ENCODE measurements around the gene PHKB. TPM values are rescaled to one million over a fixed set of nuclear protein-coding genes. Genes with fewer than 3 reads are reported as not detected.

The PHKB gene
- total and polyA plus RNA-seq, 2 donors from 2014 or later = 48.3 to 80.5 TPM

GRCh38 chr16:47734081-47734857 lies 273.1 kb downstream of the PHKB start:
- no peak overlapping the region for H3K27ac ChIP-seq (ENCODE audit: low read depth in 2 of 2, low read length in 2 of 2)
- intact Hi-C loops (cut with DNase I) = no loop called here
- no peak for FAIRE-seq

GRCh38 chr16:47734987-47735594 lies 274.0 kb downstream of the PHKB start:
- intact Hi-C loops (cut with DNase I) = no loop called here
- no peak for FAIRE-seq
- no peak overlapping the region for H3K4me3 ChIP-seq (ENCODE audit: low read length in 3 of 3)
- H3K27me3 ChIP-seq (ENCODE audit: control insufficient read depth, insufficient read depth, low read length) = no peaks in the 10 kb centered on the region
- H3K9ac ChIP-seq (ENCODE audit: low read length in 3 of 3) = no peak overlapping the region
- H3K27ac ChIP-seq (ENCODE audit: low read depth in 2 of 2, low read length in 2 of 2) = no peak overlapping the region
- H3K9me3 ChIP-seq (ENCODE audit: control insufficient read depth in 2 of 3, insufficient read depth in 1 of 3, low read length in 3 of 3) = peaks cover 0 to 5% (median 0%) of the 10 kb centered on the region in 3 donors
- no peak for TF ChIP-seq CTCF (IDR thresholded peaks at IDR 0.05; ENCODE audit: borderline replicate concordance, extremely low read depth, insufficient read depth)
- H3K4me1 ChIP-seq (ENCODE audit: control insufficient read depth in 2 of 3, insufficient read depth in 2 of 3, low read depth in 1 of 3, low read length in 3 of 3) = no peaks in the 10 kb centered on the region
- no peaks in the 10 kb centered on the region for H3K36me3 ChIP-seq (ENCODE audit: control insufficient read depth in 2 of 3, insufficient read depth in 3 of 3, low read length in 3 of 3)
- no peak for DNase-seq

More at GRCh38 chr16:47734081-47734857, 273.1 kb downstream of the PHKB start:
- no peaks in the 10 kb centered on the region for H3K4me1 ChIP-seq (ENCODE audit: control insufficient read depth in 2 of 3, insufficient read depth in 2 of 3, low read depth in 1 of 3, low read length in 3 of 3)
- DNase-seq = no peak
- H3K9ac ChIP-seq (ENCODE audit: low read length in 3 of 3) = no peak overlapping the region
- no peak overlapping the region for H3K4me3 ChIP-seq (ENCODE audit: low read length in 3 of 3)
- TF ChIP-seq CTCF (IDR thresholded peaks at IDR 0.05; ENCODE audit: borderline replicate concordance, extremely low read depth, insufficient read depth) = no peak
- H3K27me3 ChIP-seq (ENCODE audit: control insufficient read depth, insufficient read depth, low read length) = no peaks in the 10 kb centered on the region
- H3K9me3 ChIP-seq (ENCODE audit: control insufficient read depth in 2 of 3, insufficient read depth in 1 of 3, low read length in 3 of 3) = peaks cover 0 to 5% (median 0%) of the 10 kb centered on the region in 3 donors
- no peaks in the 10 kb centered on the region for H3K36me3 ChIP-seq (ENCODE audit: control insufficient read depth in 2 of 3, insufficient read depth in 3 of 3, low read length in 3 of 3)

- H3K27me3 ChIP-seq (ENCODE audit: control insufficient read depth, insufficient read depth, low read length) = no peaks in the 10 kb centered on the region
- DNase-seq (no peak), FAIRE-seq (no peak)
- H3K36me3 ChIP-seq (ENCODE audit: control insufficient read depth in 2 of 3, insufficient read depth in 3 of 3, low read length in 3 of 3) = no peaks in the 10 kb centered on the region
- no peak overlapping the region for H3K9ac ChIP-seq (ENCODE audit: low read length in 3 of 3)
- no peaks in the 10 kb centered on the region for H3K4me1 ChIP-seq (ENCODE audit: control insufficient read depth in 2 of 3, insufficient read depth in 2 of 3, low read depth in 1 of 3, low read length in 3 of 3)
- no peak overlapping the region for H3K27ac ChIP-seq (ENCODE audit: low read depth in 2 of 2, low read length in 2 of 2)
- no peak overlapping the region for H3K4me3 ChIP-seq (ENCODE audit: low read length in 3 of 3)
- intact Hi-C loops (cut with DNase I) = no loop called here
- no peak for TF ChIP-seq CTCF (IDR thresholded peaks at IDR 0.05; ENCODE audit: borderline replicate concordance, extremely low read depth, insufficient read depth)
- H3K9me3 ChIP-seq (ENCODE audit: control insufficient read depth in 2 of 3, insufficient read depth in 1 of 3, low read length in 3 of 3) = no peaks in the 10 kb centered on the region
Measured at GRCh38 chr16:47750371-47750770, 289.2 kb downstream of the PHKB start.

Other genes starting within 250 kb of the PHKB start
- gene ITFG1, start 268 bp upstream of the PHKB start, total RNA-seq = 63.7 TPM
- gene ITFG1, start 268 bp upstream of the PHKB start, polyA plus RNA-seq (ENCODE audit: insufficient read depth, low read depth, low replicate concordance) = 69.7 TPM

Measured in kidney (tissue), 14 donors.